HG03460 (cell line): ENCODE results near the gene ANXA5.
"Not testable (repeated sequence)": the region's sequence is repeated elsewhere in the genome, so short reads cannot be mapped to it uniquely, and the experiment has no call there.

ENCODE experiments used
- ATAC-seq: cut with Tn5 transposase; IDR thresholded peaks from one replicate; pipeline ENCODE4 v1.9.1; 2021; ENCODE audit not compliant: unreplicated experiment

The ANXA5 gene

DNA sequence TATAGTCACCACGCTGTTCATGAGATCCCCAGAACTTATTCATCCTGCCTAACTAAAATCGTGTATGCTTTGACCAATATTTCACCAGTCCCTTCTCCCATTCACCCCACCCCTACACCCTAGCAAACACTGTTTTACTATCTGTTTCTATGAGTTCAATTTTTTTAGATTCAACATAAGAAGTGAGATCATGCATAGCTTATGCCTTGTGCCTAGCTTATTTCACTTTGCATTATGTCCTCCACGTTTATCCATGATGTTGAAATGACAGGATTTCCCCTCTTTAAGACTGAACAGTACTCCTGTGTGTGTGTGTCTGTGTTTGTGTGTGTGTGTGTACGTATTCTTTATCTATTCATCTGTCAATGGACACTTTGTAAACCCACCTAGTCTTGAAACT lies 16.8 kb downstream of the ANXA5 start:
- ATAC-seq: no peak

DNA sequence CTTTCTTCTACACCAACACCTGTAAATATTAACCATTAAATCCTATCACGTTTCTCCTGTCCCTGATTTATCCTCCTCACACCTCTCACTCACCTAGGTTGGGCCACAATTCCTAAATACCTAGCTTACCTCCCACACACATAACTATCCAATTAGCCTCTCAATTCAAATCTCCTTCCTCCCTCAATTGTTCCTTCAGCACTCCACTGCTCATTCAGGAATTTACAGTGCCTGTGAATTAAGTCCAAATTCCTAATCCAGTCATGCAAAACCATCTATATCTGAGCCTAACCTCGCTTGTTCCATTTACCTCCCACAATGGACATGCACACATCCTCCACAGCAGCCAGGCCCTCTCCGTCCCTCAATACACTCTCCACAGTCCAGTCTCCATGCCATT lies 17.5 kb downstream of the ANXA5 start:
- ATAC-seq: no peak

DNA sequence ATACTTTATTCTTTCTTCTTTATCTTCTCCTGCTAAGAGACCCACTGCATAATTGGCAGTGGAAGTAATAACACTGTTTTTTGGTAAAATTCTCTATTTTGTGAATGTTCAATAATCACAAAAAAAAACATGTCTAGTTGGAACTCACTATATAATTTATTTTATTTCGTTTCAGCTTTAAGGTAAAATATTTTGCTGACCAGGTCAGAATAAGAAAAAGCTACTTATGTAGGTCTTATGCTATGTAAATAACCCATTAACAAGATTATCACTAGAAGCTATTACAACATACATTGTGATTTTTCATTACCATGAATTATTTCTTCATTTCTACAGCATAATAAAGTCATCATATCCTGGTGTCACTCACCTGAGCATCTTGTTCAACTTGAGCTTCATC lies 19.3 kb downstream of the ANXA5 start:
- ATAC-seq: no peak

DNA sequence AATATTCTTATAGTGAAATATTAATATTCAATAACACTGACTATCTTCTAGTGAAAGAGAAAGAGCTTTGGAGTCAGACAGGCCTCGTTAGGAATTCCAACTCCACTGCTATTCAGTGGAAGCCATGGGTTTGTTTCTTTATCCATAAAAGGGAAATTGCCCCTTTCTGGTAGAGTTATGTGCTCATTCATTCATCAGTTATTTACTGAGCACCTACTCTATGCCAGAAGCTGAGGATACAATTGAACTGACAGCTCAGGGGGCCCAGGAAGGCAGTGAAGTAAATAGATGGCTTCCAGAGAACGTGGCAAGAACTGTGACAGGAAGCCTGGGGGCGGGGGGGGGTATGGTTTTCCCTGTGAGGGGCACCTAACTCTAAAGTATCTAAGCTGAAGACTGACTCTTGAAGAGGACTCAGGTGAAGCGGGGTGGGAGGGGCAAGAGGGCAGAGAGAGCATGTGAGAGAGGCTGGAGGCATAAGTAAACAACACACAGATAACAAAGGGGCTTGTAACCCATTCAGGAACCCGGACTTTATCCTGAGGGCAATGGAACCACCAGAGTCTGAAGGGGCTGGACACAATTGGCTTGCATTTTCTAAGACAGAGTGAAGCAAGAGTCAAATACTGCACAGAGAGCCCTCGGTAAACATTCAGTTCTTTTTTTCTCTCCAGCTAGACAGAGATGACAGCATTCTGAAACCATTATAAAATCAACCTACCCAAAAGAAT lies 20.3 kb downstream of the ANXA5 start:
- ATAC-seq: no peak

DNA sequence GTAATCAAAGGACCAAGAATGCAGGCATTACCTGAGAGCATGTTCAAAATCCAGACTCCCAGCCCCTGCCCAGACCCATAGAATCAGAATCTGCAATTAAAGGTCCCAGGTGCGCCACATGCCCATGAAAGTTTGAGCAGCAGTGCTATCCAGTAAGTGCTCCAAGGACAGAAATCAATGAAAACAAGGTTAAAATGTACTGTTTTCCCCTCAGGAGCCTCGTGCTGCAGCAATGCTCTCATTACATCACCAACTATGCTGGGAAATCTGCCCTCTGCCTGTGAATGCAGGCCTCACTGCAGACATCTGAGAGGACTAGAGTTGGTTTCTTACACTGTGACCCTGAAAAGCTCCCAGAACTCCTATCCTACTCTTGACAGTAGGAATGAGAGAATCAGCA lies 21.1 kb downstream of the ANXA5 start:
- ATAC-seq: no peak

DNA sequence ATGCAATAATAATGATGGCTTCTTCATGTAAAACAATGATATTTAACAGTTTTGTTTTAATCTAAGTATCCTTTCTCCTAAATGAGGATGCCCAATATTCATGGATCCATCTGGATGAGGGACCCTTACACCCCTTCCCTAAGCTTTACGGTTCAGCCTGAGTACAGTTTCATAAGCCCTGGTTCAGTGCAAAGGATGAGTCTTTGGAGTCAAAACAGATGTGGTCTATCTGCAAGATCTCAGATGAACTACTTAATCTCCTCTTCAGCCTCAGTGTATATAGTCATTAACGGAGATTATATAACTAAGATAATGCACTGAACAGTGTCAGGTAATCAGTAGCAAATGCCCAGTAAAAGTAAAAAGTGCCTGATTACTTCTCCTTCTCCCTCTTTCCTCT lies 22.1 kb downstream of the ANXA5 start:
- no peak for ATAC-seq

DNA sequence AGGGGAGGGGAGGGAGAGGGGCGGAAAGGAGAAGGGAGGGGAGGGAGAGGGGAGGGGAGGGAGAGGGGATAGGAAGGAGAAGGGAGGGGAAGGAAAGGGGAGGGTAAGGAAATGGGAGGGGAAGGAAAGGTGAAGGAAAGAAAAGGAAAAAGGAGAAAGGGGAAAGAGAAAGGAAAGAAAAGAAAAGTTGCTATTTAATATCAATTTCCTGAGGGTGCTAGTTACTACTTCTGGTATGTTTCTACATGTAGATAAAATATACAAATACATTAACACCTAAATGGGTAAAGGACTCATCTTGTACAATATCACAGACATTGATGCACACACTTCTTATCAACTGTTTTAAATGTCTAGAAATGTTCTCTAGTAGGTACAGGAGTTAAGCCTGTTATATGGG lies 22.6 kb downstream of the ANXA5 start:
- ATAC-seq: no peak

DNA sequence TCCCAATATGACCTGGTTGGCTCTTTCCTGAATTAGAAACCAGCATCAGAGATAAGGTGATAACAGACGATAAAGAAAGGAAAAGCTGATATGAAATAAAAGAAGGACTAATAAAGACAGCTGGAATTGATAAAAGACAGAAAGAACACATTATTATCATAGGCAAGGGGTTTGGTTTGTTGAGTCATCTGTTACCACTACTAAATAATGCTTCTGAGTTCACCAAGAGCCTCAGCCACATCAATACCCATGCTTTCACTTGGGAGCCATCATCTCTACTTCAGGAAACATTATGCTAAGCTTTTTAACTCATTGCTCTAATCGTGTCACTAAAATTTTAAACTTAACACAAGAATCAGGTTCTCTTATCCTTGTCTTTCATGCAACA lies 27.6 kb downstream of the ANXA5 start:
- no peak for ATAC-seq

DNA sequence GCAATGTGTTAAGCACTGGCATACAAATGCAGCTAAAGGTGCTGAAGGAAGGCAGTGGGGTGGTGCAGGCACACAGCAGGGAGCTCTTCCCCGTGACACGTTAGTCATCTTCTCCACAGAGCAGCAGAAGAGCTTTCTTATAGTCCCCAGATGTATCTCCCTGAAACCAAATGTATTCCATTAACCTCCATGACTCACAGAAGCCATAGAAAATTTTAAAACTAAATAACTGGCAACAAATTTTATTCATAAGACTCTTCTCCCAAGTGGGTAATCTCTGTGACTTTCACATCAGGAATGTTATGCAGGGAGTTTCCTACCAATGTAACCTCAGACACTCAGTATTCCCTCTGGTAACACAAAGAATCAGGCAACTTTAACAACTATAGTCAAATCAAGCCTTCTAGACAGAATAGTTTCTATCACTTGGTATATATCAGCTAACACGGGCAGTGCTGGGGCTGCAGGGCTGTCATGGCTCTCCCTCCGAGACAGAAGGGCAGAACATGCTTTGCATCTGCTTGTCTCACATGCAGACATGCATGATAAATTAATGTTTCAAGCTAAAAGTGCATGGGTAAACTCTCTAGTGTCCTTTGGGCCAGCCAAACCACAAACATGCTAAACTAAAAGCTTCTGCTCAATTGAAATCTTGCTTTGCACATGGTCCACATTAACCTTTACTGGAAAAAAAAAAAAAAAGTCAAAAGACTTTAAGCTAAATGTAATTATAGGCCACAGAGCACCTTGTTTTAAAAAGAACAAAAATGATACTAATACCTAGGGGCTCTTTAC lies 28.2 kb downstream of the ANXA5 start:
- ATAC-seq: no peak

DNA sequence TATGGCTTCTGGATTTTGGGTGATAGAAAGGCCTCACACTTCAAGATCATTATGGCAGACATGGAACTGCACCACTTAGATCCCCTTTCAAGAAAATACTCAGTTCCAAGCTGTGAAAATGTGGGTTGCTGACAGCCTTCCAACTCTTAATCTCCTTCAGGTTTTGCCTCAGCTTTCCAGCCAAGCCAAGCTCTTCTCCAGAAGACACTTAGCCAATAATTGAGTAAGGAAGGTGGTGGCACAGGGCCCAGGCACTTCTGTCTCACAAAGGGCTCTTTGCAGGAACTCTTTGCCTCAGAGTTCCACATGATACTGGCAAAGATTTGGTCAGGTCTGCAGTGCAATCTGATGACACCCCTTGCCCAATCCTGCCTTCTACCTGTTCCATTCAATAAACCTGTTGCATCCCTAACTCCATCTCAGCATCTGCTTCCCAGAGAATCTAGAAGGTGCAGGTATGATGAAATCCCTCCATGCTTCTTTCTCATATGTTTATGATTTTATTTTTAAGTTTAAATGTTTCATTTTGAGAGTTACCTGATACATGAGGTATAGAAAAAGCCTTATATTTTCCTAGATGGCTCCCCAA lies 30.6 kb downstream of the ANXA5 start:
- ATAC-seq: no peak

DNA sequence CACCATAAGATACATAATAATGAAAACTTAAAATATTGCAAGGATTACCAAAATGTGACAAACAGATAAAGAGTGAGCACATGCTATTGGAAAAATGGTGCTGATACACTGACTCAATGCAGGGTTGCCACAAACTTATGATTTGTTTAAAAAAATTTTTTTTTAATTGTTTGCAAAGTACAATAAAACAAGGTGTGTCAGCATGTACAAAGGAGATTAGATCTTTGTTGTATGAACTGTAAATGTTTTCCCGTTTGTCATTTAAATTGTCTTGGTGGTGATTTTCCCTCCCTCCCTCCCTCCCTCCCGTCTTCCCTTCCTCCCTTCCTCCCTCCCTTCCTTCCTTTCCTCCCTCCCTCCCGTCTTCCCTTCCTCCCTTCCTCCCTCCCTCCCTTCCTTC lies 31.4 kb downstream of the ANXA5 start:
- ATAC-seq: no peak

DNA sequence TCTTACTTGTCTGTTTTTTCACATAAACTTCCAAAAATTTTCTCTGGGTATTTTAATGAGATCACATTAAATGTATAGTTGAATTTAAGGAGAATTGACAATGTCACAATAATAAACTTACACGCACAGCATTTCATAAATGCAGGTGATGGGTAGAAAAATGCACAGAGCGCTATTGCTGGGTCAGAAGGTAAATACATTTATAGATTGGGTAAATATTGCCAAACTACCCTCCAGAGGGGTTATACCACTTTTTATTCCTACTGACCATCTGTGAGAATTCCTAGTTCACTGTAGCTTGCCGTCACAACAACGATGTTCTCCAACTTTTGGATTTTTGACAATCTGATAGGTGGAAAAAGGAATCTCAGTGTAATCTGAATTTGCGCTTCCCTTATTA lies 34.6 kb downstream of the ANXA5 start:
- ATAC-seq: no peak

DNA sequence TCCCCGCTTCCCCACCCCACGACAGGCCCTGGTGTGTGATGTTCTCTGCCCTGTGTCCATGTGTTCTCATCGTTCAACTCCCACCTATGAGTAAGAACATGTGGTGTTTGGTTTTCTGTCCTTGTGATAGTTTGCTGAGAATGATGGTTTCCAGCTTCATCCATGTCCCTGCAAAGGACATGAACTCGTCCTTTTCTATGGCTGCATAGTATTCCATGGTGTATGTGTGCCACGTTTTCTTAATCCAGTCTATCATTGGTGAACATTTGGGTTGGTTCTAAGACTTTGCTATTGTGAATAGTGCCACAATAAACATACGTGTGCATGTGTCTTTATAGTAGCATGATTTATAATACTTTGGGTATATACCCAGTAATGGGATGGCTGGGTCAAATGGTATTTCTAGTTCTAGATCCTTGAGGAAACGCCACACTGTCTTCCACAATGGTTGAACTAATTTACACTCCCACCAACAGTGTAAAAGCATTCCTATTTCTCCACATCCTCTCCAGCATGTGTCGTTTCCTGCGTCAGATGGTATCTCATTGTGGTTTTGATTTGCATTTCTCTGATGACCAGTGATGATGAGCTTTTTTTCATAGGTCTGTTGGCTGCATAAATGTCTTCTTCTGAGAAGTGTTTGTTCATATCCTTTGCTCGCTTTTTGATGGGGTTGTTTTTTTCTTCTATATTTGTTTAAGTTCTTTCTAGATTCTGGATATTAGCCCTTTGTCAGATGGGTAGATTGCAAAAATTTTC lies 36.4 kb downstream of the ANXA5 start:
- not testable (repeated sequence) for ATAC-seq

DNA sequence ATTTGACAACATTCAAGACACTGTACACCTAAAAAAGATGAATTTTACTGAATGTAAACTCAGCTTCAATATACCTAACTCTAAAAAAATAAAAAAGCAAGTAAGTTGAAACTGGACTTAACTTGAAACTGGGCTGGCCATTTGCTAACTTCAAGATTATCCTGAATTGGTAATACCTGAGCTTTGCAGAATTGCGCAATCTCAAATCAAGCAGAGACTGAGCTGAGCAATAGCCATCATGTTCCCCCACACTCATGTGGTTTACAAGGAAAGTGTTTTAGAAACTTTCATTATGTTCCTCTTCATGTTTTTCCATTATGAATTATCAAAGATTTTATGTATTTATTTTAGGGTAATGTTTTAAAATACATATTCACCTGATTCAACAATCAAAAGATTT lies 38.7 kb downstream of the ANXA5 start:
- no peak for ATAC-seq

DNA sequence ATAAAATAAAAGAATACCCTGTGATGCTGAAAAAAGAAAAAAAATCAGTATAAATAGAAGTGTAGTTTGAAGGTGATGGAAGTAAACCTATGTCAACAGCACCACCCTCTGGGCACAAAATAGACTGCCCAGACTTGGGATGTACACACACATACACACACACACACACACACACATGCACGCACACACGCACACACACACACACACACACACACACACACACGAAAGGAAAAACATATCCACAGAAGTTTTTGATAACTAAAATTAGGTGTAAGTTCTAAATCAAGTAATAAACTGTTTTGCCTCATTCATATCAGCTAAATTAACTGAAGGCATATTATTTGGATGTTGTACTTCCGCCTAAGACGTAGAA lies 40.5 kb downstream of the ANXA5 start:
- no peak for ATAC-seq

DNA sequence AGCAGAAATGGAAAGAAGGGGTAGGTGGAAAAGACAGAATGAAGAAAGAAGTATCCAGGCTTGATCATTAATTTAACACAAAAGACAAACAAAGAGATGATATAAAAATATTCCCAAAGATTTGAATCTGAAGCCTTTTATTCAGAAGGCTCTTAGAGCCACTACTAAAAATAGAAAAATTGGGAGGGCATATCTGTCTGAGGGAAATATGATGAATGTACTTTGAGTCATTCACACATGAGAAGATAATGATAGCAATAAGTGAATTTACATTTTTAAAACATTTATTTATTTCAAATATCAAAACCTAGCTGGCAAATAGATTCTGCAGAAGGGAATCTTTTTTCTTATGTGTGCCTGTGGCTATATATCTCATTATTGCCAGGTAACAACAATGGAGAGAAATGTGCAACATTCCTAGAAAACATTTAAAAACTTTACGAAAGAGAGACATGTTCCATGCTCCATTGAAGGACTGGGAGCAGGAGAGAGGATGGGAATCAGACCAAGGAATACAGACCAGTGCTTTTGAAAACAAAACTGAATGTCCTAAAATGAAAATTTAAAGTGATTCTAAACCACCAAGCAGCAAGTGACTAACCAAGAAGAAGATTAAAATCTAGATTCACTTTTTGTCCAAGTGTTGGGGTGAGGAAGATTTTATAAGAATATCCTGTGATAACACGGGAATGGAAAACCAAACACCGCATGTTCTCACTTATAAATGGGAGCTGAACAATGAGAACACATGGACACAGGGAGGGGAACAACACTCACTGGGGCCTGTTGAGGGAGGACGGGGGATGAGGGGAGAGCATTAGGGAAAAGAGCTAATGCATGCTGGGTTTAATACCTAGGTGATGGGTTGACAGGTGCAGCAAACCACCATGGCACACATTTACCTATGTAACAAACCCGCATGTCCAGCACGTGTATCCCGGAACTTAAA lies 41.2 kb downstream of the ANXA5 start:
- no peak for ATAC-seq

DNA sequence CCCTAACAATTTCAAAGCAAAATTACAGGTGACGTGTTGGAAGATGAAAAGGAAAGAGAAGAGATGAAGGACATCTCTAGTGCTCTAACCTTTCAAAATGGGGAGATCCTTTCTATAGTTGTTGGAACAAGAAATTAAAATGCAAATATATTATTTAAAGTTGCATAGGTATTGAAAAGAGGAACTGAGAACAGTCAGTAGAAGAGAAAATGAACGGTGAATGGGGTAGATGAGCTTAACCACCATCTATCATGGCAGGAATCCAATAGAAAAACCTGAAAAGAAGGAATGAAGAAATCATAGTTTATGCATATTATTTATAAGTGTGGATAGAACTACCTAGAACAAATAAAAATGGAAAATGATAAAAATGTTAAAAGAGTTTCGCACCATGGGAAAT lies 42.0 kb downstream of the ANXA5 start:
- peak; percentile 95 for ATAC-seq

DNA sequence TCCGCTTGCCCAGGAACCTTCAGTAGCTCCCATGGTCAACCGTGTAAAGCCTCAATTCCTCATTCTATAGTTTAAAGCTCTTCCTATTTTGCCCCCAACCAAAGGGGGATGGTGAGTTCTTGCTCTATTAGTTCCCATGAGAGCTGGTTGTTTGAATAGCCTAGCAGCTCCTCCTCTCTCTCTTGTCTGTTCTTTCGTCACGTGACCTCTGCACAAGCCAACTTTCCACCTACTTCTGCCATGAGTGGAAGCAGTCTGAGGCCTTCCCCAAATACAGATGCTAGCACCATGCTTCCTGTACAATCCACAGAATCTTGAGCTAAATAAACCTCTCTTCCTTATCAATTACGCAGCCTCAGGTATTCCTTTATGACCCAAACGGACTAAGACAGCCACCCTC lies 42.8 kb downstream of the ANXA5 start:
- ATAC-seq: no peak

DNA sequence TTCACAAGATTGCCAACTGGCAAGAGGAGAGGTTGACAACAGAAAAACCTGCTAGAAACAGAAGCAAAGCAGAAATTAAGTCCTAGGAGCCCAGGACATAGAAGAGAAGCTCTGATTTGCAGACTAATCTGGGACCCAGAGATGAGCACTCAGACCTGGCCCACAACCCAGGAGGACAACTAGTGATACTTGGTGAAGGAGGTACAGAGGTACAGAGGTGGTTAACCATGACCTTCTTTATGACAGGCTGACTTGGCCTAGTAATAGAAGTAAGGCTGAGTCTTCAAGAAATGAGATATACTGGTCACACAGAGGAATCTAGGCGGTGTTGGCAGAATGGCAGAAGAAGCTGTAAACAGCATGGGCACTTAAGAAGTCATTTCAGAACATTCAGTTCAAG lies 43.6 kb downstream of the ANXA5 start:
- ATAC-seq: no peak

DNA sequence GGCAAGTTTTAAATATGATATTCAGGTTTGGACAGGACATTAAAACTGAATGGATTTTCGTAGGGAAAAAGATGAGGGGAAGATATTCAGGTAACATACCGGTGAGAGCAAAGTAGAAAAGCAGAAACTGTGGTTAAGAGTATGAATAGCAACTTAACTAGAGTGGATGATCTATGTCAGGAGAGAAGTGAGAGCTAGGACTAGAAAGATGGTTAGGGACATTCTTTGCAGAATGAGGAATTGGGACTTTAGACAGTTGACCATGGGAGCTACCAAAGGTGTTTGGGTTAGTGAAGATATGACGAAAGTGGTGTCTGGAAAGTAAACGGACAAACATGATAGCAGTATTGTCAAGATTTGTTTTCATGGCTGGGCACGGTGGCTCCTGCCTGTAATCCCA lies 45.2 kb downstream of the ANXA5 start:
- ATAC-seq: no peak

DNA sequence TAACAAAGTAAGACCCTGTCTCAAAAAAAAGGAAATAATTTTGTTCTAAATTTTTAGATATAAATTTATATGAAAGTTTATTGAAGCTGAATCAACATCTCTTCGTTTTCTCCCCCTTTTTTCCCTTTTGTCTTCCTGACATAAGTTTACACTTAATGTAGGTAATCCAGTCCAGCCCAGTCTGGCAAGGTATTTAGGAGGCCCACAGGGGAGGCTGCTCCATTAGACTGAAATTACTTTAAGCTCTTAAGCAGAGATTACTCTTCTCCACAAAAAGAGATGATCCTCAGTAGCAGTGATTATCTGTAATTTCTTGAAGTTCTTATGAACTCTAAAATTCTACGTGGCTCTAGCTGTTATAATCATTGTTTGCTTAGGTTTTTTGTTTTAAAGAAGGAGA lies 46.0 kb downstream of the ANXA5 start:
- ATAC-seq: no peak
